Neural crest cell (in vitro differentiated cells): Measurements from ENCODE around the gene MUC5B. TPM values are rescaled to one million over a fixed set of nuclear protein-coding genes. Genes with fewer than 3 reads are reported as not detected.
"Not testable (repeated sequence)": the region's sequence is repeated elsewhere in the genome, so short reads cannot be mapped to it uniquely, and the experiment has no call there.

Source experiments
- DNase-seq: peaks from one replicate; pipeline ENCODE4 v3.0.0; 2021; ENCODE audit warnings: low read depth, mixed read lengths, low spot score
- H3K27ac Mint-ChIP-seq: one replicate; pipeline ENCODE4 v1.8.0; 2021; ENCODE audit warnings: mild to moderate bottlenecking, mixed read lengths; ENCODE audit not compliant: unreplicated experiment
- H3K27me3 Mint-ChIP-seq: 2 replicates; pipeline ENCODE4 v1.8.0; 2021; ENCODE audit warnings: low read depth, mild to moderate bottlenecking, mixed read lengths
- H3K36me3 Mint-ChIP-seq: 2 replicates; pipeline ENCODE4 v1.8.0; 2021; ENCODE audit warnings: low read depth, mild to moderate bottlenecking, mixed read lengths
- H3K4me1 Mint-ChIP-seq: 2 replicates; pipeline ENCODE4 v1.8.0; 2021; ENCODE audit warnings: mixed read lengths
- H3K4me3 Mint-ChIP-seq: one replicate; pipeline ENCODE4 v1.8.0; 2021; ENCODE audit warnings: mild to moderate bottlenecking, mixed read lengths
- H3K9me3 Mint-ChIP-seq: 2 replicates; pipeline ENCODE4 v1.8.0; 2021; ENCODE audit warnings: mixed read lengths
- CTCF ChIP-seq: fragments of 200-600 bp; sonication (generic); conservative IDR thresholded peaks from 2 replicates; pipeline ENCODE4 v1.5.0; 2021; ENCODE audit warnings: antibody characterized with exemption, mild to moderate bottlenecking
- long read RNA-seq: library from polyadenylated mRNA; unstranded; transcript quantifications from one replicate; pipeline ENCODE4 v2.0.0, GENCODE V29; 2020
- total RNA-seq: library from RNA; stranded (reverse); gene quantifications from 2 replicates; pipeline ENCODE4 v1.2.1, GENCODE V29; 2021

The MUC5B gene
- 0.36 and 0.42 TPM in 2 replicates for total RNA-seq
- long read RNA-seq = 0 reads

GRCh38 chr11:1222491-1223345 lies at the start of gene MUC5B:
Gene MUC5B, plus strand, starts transcription at chr11:1223066. Its CDS starts 58 bp downstream, at chr11:1223124.
- H3K27me3 Mint-ChIP-seq = peaks cover 2% of the 10 kb centered on the region
- H3K9me3 Mint-ChIP-seq = no peaks in the 10 kb centered on the region
- H3K27ac Mint-ChIP-seq = no peak within 1 kb of the TSS
- no peaks in the 10 kb centered on the region for H3K36me3 Mint-ChIP-seq
- no peak for DNase-seq
- H3K4me3 Mint-ChIP-seq = no peak within 1 kb of the TSS
- H3K4me1 Mint-ChIP-seq = no peaks in the 10 kb centered on the region
- TF ChIP-seq CTCF = no peak

GRCh38 chr11:1173396-1173795 lies 49.5 kb upstream of the MUC5B start:
- not testable (repeated sequence) for H3K36me3 Mint-ChIP-seq, DNase-seq, H3K9me3 Mint-ChIP-seq, H3K27ac Mint-ChIP-seq, H3K27me3 Mint-ChIP-seq, H3K4me1 Mint-ChIP-seq, H3K4me3 Mint-ChIP-seq

GRCh38 chr11:1174441-1175370 lies 48.2 kb upstream of the MUC5B start:
- H3K9me3 Mint-ChIP-seq = peaks cover 8% of the 10 kb centered on the region
- no peak overlapping the region for H3K4me3 Mint-ChIP-seq
- H3K4me1 Mint-ChIP-seq = no peaks in the 10 kb centered on the region
- H3K36me3 Mint-ChIP-seq = no peaks in the 10 kb centered on the region
- H3K27ac Mint-ChIP-seq = no peak overlapping the region
- no peak for TF ChIP-seq CTCF
- H3K27me3 Mint-ChIP-seq = no peaks in the 10 kb centered on the region
- no peak for DNase-seq

- H3K4me1 Mint-ChIP-seq = no peaks in the 10 kb centered on the region
- no peaks in the 10 kb centered on the region for H3K36me3 Mint-ChIP-seq
- TF ChIP-seq CTCF = no peak
- H3K9me3 Mint-ChIP-seq = peaks cover 8% of the 10 kb centered on the region
- H3K27me3 Mint-ChIP-seq = no peaks in the 10 kb centered on the region
- no peak overlapping the region for H3K4me3 Mint-ChIP-seq
- H3K27ac Mint-ChIP-seq = no peak overlapping the region
- no peak for DNase-seq
Measured at GRCh38 chr11:1175461-1176223, 47.2 kb upstream of the MUC5B start.

- H3K36me3 Mint-ChIP-seq = no peaks in the 10 kb centered on the region
- TF ChIP-seq CTCF = no peak
- H3K27me3 Mint-ChIP-seq = no peaks in the 10 kb centered on the region
- DNase-seq = no peak
- no peaks in the 10 kb centered on the region for H3K4me1 Mint-ChIP-seq
- H3K9me3 Mint-ChIP-seq = peaks cover 5% of the 10 kb centered on the region
- no peak overlapping the region for H3K4me3 Mint-ChIP-seq
- H3K27ac Mint-ChIP-seq = no peak overlapping the region
Measured at GRCh38 chr11:1176224-1177019, 46.4 kb upstream of the MUC5B start.
